Subcutaneous preadipocyte (primary cell): ENCODE data around the gene CELA3B. TPM values are rescaled to one million over a fixed set of nuclear protein-coding genes. Genes with fewer than 3 reads are reported as not detected.

ENCODE experiments used
- small RNA-seq: library from RNA; depleted of rRNA; stranded (forward); fragments of <200 nt; gene quantifications from one replicate; pipeline ENCODE3, GENCODE V24; 2012
- total RNA-seq: library from RNA; depleted of rRNA; stranded (reverse); fragments of >200 nt; gene quantifications from 2 replicates; pipeline ENCODE4 v1.2.3, GENCODE V29; 2012

Gene CELA3B, protein sequence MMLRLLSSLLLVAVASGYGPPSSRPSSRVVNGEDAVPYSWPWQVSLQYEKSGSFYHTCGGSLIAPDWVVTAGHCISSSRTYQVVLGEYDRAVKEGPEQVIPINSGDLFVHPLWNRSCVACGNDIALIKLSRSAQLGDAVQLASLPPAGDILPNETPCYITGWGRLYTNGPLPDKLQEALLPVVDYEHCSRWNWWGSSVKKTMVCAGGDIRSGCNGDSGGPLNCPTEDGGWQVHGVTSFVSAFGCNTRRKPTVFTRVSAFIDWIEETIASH
- total RNA-seq: not detected in 2 replicates

DNA sequence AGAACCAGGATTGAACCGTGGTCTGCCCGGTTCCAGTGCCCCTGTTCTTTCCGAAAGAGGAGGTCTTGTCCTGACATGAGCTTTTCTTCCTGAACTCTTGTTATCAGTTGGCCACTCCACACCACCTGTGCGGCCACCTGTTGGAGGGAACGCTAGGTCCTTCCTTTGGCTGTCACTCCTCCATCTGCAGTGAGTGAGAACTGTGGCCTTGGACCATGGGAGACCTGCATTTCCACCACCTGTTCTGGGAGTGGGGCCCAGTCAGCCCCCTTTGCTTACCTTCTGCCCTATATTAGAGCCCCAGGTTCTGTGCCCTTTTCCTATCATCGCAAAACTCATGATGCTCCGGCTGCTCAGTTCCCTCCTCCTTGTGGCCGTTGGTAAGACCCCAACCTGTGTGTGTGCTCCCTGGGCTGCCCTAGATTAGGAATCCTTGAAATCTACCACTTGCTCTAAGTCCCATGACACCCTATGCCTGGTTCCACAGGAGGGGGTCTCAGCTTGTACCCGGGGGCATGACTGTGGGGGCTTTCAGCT, at the start of gene CELA3B:
CELA3B (plus strand) TSS at position 320 of the 537 bp plus-strand sequence; CDS start at position 338, 18 bp downstream.

DNA sequence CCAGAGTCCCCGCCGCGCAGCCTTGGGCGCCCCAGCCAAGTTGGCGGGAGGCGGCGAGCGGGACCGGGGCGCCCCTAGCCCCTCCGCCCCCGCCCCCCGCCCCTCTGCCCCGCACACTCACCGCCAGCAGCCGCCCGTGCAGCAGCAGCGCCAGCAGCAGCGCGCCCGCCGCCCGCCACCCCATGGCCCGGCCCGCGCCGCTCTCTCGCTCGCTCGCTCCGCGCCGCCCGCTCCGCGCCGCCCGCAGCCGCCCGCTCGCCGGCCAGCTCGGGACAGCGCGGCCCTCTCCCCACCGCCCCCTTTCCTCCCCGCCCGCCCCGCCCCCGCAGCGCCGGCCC, 39.8 kb upstream of the CELA3B start, which contains the start of gene HSPG2:
HSPG2 (minus strand) TSS at position 277 of the 338 bp plus-strand sequence; CDS start at position 184, 93 bp downstream.

DNA sequence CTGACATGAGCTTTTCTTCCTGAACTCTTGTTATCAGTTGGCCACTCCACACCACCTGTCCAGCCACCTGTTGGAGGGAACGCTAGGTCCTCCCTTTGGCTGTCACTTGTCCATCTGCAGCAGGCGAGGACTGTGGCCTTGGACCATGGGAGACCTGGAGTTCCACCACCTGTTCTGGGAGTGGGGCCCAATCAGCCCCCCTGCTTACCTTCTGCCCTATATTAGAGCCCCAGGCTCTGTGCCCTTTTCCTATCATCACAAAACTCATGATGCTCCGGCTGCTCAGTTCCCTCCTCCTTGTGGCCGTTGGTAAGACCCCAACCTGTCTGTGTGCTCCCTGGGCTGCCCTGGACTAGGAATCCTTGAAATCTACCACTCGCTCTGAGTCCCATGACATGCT, 24.6 kb downstream of the CELA3B start, which contains the start of gene CELA3A:
CELA3A (plus strand) TSS at position 249 of the 400 bp plus-strand sequence; CDS start at position 267, 18 bp downstream.

Small RNA genes within 50 kb of the gene (small RNA-seq; reads per million reads assigned to genes)
- gene RN7SL186P: not detected
- not detected for gene RN7SL386P
- not detected for gene RNU6-1022P
- not detected for gene RNU6-776P

Other genes starting within 250 kb of the CELA3B start
- gene USP48, start 193.9 kb upstream of the CELA3B start, total RNA-seq: 27.6 and 35.6 TPM in 2 replicates
- not detected in 2 replicates for gene LDLRAD2, start 164.8 kb upstream of the CELA3B start, total RNA-seq
- 123 and 144 TPM in 2 replicates for gene HSPG2, start 39.7 kb upstream of the CELA3B start, total RNA-seq
- not detected in 2 replicates for gene CELA3A, start 24.6 kb downstream of the CELA3B start, total RNA-seq
- gene CDC42, start 75.7 kb downstream of the CELA3B start, total RNA-seq: 284 and 372 TPM in 2 replicates
- gene WNT4, start 166.1 kb downstream of the CELA3B start, total RNA-seq: under 0.01 TPM in 1 of 2 replicates, not detected in the other